ENCODE results near the gene MAN1C1.

GRCh38 chr1:25644962-25645361 is 28.4 kb downstream of the MAN1C1 start:
- TF ChIP-seq CTCF (conservative IDR thresholded peaks at IDR 0.05 in 1 of 2, IDR thresholded peaks at IDR 0.05 in 1 of 2; ENCODE audit: extremely low read depth in 1 of 2, insufficient read depth in 1 of 2, low read depth in 1 of 2, low read length in 2 of 2) (no peak), EZH2 (IDR thresholded peaks at IDR 0.05; ENCODE audit: borderline replicate concordance, low read length) (no peak)
